ENCODE data around the gene CIBAR2. TPM values are rescaled to one million over a fixed set of nuclear protein-coding genes. Genes with fewer than 3 reads are reported as not detected.

The CIBAR2 gene
- total RNA-seq, 3 donors from 2014 or later (not counting 1 experiment from before 2014, with no cell fraction given) = not detected

- no peaks in the 10 kb centered on the region for H3K9me3 Mint-ChIP-seq
- Histone ChIP-seq H3K4me1 (ENCODE audit: control insufficient read depth, insufficient read depth, low read length) (no peaks in the 10 kb centered on the region), H3K4me3 (ENCODE audit: low read length) (no peak overlapping the region), H3K27ac (ENCODE audit: low read length) (no peak overlapping the region), H3K9me3 (ENCODE audit: control insufficient read depth, insufficient read depth, low read length) (no peaks in the 10 kb centered on the region), H3K36me3 (ENCODE audit: control insufficient read depth, insufficient read depth, low read length) (no peaks in the 10 kb centered on the region), H3K27me3 (ENCODE audit: control insufficient read depth, insufficient read depth, low read length) (no peaks in the 10 kb centered on the region)
- peaks cover 0 to 7% of the 10 kb centered on the region in 2 donors for H3K4me1 Mint-ChIP-seq
- no peaks in the 10 kb centered on the region for H3K36me3 Mint-ChIP-seq
- no peak for DNase-seq
- no peak overlapping the region for H3K4me3 Mint-ChIP-seq
- intact Hi-C loops (cut with micrococcal nuclease) = no loop called here
- peak overlapping the region in 1 of 2 donors; percentile 6 for H3K27ac Mint-ChIP-seq
- WGBS (ENCODE audit: insufficient coverage) = 75% methylated on average over 24 of the region's 24 CpGs
- H3K27me3 Mint-ChIP-seq (ENCODE audit: low read depth in 2 of 2) = peaks cover 0 to 3% of the 10 kb centered on the region in 2 donors
- TF ChIP-seq, protein P1, sequence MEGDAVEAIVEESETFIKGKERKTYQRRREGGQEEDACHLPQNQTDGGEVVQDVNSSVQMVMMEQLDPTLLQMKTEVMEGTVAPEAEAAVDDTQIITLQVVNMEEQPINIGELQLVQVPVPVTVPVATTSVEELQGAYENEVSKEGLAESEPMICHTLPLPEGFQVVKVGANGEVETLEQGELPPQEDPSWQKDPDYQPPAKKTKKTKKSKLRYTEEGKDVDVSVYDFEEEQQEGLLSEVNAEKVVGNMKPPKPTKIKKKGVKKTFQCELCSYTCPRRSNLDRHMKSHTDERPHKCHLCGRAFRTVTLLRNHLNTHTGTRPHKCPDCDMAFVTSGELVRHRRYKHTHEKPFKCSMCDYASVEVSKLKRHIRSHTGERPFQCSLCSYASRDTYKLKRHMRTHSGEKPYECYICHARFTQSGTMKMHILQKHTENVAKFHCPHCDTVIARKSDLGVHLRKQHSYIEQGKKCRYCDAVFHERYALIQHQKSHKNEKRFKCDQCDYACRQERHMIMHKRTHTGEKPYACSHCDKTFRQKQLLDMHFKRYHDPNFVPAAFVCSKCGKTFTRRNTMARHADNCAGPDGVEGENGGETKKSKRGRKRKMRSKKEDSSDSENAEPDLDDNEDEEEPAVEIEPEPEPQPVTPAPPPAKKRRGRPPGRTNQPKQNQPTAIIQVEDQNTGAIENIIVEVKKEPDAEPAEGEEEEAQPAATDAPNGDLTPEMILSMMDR (IDR thresholded peaks at IDR 0.05) = no peak
- ATAC-seq = peak in 1 of 3 donors; percentile 38
Measured at GRCh38 chr16:85151603-85152413, 39.5 kb upstream of the CIBAR2 start.

GRCh38 chr16:85151079-85151602 lies 38.9 kb upstream of the CIBAR2 start:
- peak overlapping the region in 1 of 2 donors; percentile 6 for H3K27ac Mint-ChIP-seq
- H3K27me3 ChIP-seq (ENCODE audit: control insufficient read depth, insufficient read depth, low read length) = no peaks in the 10 kb centered on the region
- intact Hi-C loops (cut with micrococcal nuclease) = no loop called here
- no peak overlapping the region for H3K4me3 Mint-ChIP-seq
- H3K9me3 Mint-ChIP-seq = no peaks in the 10 kb centered on the region
- WGBS (ENCODE audit: insufficient coverage) = 82% methylated on average over 11 of the region's 11 CpGs
- H3K27me3 Mint-ChIP-seq (ENCODE audit: low read depth in 2 of 2) = peaks cover 0 to 3% of the 10 kb centered on the region in 2 donors
- peaks cover 0 to 6% of the 10 kb centered on the region in 2 donors for H3K4me1 Mint-ChIP-seq
- DNase-seq = no peak
- no peaks in the 10 kb centered on the region for H3K9me3 ChIP-seq (ENCODE audit: control insufficient read depth, insufficient read depth, low read length)
- no peaks in the 10 kb centered on the region for H3K4me1 ChIP-seq (ENCODE audit: control insufficient read depth, insufficient read depth, low read length)
- no peaks in the 10 kb centered on the region for H3K36me3 ChIP-seq (ENCODE audit: control insufficient read depth, insufficient read depth, low read length)
- ATAC-seq = no peak
- H3K4me3 ChIP-seq (ENCODE audit: low read length) = no peak overlapping the region
- TF ChIP-seq, protein P1 (IDR thresholded peaks at IDR 0.05) = no peak
- no peaks in the 10 kb centered on the region for H3K36me3 Mint-ChIP-seq
- no peak overlapping the region for H3K27ac ChIP-seq (ENCODE audit: low read length)

DNA sequence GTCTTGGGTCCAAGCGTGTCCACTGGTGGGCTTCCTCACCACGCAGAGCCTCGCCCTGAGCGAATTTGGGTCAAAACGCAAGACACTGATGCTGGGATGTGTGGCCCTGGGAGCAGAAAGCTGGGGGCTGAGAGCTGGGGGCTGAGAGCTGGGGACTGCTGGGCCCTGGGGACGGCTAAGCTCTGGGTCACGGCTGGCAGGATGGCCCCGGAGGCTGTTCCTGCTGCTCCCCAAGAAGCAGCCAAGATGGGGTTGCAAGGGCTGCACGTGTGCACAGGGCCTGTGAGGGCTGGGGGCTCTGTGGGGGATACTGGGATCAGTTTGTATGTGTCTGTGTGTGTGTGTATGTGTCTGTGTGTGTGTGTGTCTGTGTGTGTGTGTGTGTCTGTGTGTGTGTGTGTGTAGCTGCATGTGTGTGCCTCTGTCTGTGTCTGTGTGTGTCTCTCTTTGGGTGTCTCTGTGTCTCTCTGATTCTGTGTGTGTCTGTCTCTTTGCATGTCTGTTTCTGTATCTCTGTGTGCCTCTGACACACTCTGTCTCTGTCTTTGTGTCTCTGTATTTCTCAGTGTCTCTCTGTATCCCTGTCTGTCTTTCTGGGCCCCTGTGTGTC lies 38.2 kb upstream of the CIBAR2 start:
- Histone ChIP-seq H3K36me3 (ENCODE audit: control insufficient read depth, insufficient read depth, low read length) (no peaks in the 10 kb centered on the region), H3K27me3 (ENCODE audit: control insufficient read depth, insufficient read depth, low read length) (no peaks in the 10 kb centered on the region), H3K4me3 (ENCODE audit: low read length) (no peak overlapping the region), H3K9me3 (ENCODE audit: control insufficient read depth, insufficient read depth, low read length) (no peaks in the 10 kb centered on the region), H3K27ac (ENCODE audit: low read length) (no peak overlapping the region), H3K4me1 (ENCODE audit: control insufficient read depth, insufficient read depth, low read length) (no peaks in the 10 kb centered on the region)
- Mint-ChIP-seq H3K4me1 (peaks cover 0 to 6% of the 10 kb centered on the region in 2 donors), H3K9me3 (no peaks in the 10 kb centered on the region), H3K27ac (no peak overlapping the region), H3K27me3 (ENCODE audit: low read depth in 2 of 2) (peaks cover 0 to 3% of the 10 kb centered on the region in 2 donors), H3K4me3 (no peak overlapping the region), H3K36me3 (no peaks in the 10 kb centered on the region)
- intact Hi-C loops (cut with micrococcal nuclease) = no loop called here
- DNase-seq (no peak), ATAC-seq (no peak)
- 89% methylated on average over 9 of the region's 9 CpGs for WGBS (ENCODE audit: insufficient coverage)
- TF ChIP-seq, protein P1 (IDR thresholded peaks at IDR 0.05) = no peak

Data from natural killer cell (primary cell).